Neural cell (in vitro differentiated cells): ENCODE data around the gene AHNAK.

Source experiments
- EP300 ChIP-seq: fragments of 450-650 bp; conservative IDR thresholded peaks from 2 replicates; pipeline ENCODE4 v1.6.1; 2014; ENCODE audit warnings: antibody characterized with exemption, mild to moderate bottlenecking, moderate library complexity; ENCODE audit not compliant: poor library complexity, severe bottlenecking
- EZH2 ChIP-seq: fragments of 200-600, 300-800 bp; shearing (Covaris generic), sonication (generic); IDR thresholded peaks from 2 replicates; pipeline ENCODE4 v1.6.1; 2014; ENCODE audit warnings: antibody characterized with exemption, low read length, borderline replicate concordance, mild to moderate bottlenecking; ENCODE audit not compliant: insufficient read depth, poor library complexity, severe bottlenecking
- MXI1 ChIP-seq: fragments of 450-650 bp; conservative IDR thresholded peaks from 2 replicates; pipeline ENCODE4 v1.6.1; 2014; ENCODE audit warnings: antibody characterized with exemption, mild to moderate bottlenecking; ENCODE audit not compliant: poor library complexity, severe bottlenecking
- POLR2AphosphoS5 ChIP-seq: IDR thresholded peaks from 2 replicates; pipeline ENCODE4 v1.6.1; 2012
- SMC3 ChIP-seq: fragments of 450-650 bp; conservative IDR thresholded peaks from 2 replicates; pipeline ENCODE4 v1.6.1; 2014; ENCODE audit warnings: antibody characterized with exemption, mild to moderate bottlenecking, moderate library complexity; ENCODE audit not compliant: poor library complexity
- TAF1 ChIP-seq: IDR thresholded peaks from 2 replicates; pipeline ENCODE4 v1.6.1; 2012; ENCODE audit warnings: low read depth
- TF ChIP-seq, protein P1 (sequence below): fragments of 450-650 bp; IDR thresholded peaks from 2 replicates; pipeline ENCODE4 v1.5.1; 2014; ENCODE audit warnings: antibody characterized with exemption, mild to moderate bottlenecking, moderate library complexity; ENCODE audit not compliant: poor library complexity, severe bottlenecking
- TF ChIP-seq, protein P2 (sequence below): IDR thresholded peaks from 2 replicates; pipeline ENCODE4 v1.6.1; 2012; ENCODE audit warnings: borderline replicate concordance

DNA sequence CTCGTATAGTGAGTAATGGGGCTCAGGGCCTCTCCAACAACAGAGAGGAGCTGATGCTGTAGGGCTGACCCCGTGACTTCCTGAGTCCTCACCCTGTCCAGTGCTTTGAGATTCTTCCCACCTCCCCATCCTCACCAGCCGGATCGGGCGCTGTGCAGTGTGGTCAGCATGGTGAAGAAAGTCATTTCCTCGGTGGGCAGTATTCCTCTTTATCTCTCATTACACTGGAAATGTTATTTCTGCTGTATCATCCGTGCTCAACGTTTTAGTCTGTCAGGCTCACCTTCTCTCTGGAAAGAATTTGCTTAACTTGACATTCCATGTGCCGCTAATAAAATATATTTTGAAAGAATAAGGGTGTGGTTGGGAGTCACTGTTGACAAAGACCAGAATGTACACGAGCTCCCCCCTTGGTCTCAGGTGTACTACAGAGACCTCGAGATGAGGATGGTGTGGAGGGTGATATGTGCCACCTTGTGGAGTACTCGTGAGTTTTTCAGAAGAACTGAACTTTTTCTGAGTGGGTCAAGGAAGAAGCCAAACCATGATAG, 153.5 kb downstream of the AHNAK start:
- TF ChIP-seq TAF1 (no peak), EZH2 (no peak), MXI1 (no peak), EP300 (no peak), SMC3 (no peak), POLR2AphosphoS5 (no peak)
- TF ChIP-seq, protein P1, sequence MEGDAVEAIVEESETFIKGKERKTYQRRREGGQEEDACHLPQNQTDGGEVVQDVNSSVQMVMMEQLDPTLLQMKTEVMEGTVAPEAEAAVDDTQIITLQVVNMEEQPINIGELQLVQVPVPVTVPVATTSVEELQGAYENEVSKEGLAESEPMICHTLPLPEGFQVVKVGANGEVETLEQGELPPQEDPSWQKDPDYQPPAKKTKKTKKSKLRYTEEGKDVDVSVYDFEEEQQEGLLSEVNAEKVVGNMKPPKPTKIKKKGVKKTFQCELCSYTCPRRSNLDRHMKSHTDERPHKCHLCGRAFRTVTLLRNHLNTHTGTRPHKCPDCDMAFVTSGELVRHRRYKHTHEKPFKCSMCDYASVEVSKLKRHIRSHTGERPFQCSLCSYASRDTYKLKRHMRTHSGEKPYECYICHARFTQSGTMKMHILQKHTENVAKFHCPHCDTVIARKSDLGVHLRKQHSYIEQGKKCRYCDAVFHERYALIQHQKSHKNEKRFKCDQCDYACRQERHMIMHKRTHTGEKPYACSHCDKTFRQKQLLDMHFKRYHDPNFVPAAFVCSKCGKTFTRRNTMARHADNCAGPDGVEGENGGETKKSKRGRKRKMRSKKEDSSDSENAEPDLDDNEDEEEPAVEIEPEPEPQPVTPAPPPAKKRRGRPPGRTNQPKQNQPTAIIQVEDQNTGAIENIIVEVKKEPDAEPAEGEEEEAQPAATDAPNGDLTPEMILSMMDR, result peak; percentile 15
- TF ChIP-seq, protein P2, sequence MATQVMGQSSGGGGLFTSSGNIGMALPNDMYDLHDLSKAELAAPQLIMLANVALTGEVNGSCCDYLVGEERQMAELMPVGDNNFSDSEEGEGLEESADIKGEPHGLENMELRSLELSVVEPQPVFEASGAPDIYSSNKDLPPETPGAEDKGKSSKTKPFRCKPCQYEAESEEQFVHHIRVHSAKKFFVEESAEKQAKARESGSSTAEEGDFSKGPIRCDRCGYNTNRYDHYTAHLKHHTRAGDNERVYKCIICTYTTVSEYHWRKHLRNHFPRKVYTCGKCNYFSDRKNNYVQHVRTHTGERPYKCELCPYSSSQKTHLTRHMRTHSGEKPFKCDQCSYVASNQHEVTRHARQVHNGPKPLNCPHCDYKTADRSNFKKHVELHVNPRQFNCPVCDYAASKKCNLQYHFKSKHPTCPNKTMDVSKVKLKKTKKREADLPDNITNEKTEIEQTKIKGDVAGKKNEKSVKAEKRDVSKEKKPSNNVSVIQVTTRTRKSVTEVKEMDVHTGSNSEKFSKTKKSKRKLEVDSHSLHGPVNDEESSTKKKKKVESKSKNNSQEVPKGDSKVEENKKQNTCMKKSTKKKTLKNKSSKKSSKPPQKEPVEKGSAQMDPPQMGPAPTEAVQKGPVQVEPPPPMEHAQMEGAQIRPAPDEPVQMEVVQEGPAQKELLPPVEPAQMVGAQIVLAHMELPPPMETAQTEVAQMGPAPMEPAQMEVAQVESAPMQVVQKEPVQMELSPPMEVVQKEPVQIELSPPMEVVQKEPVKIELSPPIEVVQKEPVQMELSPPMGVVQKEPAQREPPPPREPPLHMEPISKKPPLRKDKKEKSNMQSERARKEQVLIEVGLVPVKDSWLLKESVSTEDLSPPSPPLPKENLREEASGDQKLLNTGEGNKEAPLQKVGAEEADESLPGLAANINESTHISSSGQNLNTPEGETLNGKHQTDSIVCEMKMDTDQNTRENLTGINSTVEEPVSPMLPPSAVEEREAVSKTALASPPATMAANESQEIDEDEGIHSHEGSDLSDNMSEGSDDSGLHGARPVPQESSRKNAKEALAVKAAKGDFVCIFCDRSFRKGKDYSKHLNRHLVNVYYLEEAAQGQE, result no peak
